OCI-LY7 (cell line): Measurements from ENCODE around the gene PIGM. TPM values are rescaled to one million over a fixed set of nuclear protein-coding genes. Genes with fewer than 3 reads are reported as not detected.

Experiments
- BruUV-seq: library from RNA; stranded (reverse); fragments of 400-500 nt; replicated peaks from 2 replicates; lab custom pipeline; 2021; lab: Mats Ljungman, UMichigan
- CTCF ChIA-PET: fragments of 300-600 bp; sonication (Branson Sonifier 250); formaldehyde crosslinking; loops from one replicate; lab custom pipeline; 2022; ENCODE audit warnings: antibody characterized with exemption; ENCODE audit not compliant: unreplicated experiment; lab: Charles Lee
- POLR2A ChIA-PET: fragments of 300-600 bp; sonication (Branson Sonifier 250); formaldehyde crosslinking; loops from one replicate; lab custom pipeline; 2022; ENCODE audit warnings: antibody characterized with exemption; lab: Charles Lee
- DNase-seq: peaks from one replicate; pipeline ENCODE4 v3.0.0-alpha.2; 2015; ENCODE audit warnings: low spot score
- H2AFZ ChIP-seq: fragments of 200-600 bp; sonication (generic), shearing (Covaris generic); 2 replicates; pipeline ENCODE4 v1.6.1; 2014; ENCODE audit warnings: mild to moderate bottlenecking, antibody characterized with exemption, low read length, moderate library complexity
- H3K27ac ChIP-seq: fragments of 200-600 bp; sonication (generic); 2 replicates; pipeline ENCODE4 v1.5.1; 2014; ENCODE audit warnings: mixed run types, low read depth, mild to moderate bottlenecking, moderate library complexity, low read length, inconsistent platforms; ENCODE audit not compliant: poor library complexity, severe bottlenecking
- H3K36me3 ChIP-seq: fragments of 200-600 bp; sonication (generic); 2 replicates; pipeline ENCODE4 v1.6.1; 2014; ENCODE audit warnings: mild to moderate bottlenecking, antibody characterized with exemption, low read length, moderate library complexity, mixed read lengths; ENCODE audit not compliant: insufficient read depth
- H3K4me1 ChIP-seq: fragments of 200-600 bp; sonication (generic); 2 replicates; pipeline ENCODE4 v1.5.1; 2014; ENCODE audit warnings: mild to moderate bottlenecking, low read length; ENCODE audit not compliant: insufficient read depth, poor library complexity, severe bottlenecking
- H3K4me2 ChIP-seq: fragments of 200-600 bp; sonication (generic); 2 replicates; pipeline ENCODE4 v1.6.1; 2014; ENCODE audit warnings: mild to moderate bottlenecking, low read length
- H3K4me3 ChIP-seq: fragments of 200-600 bp; sonication (generic); 2 replicates; pipeline ENCODE4 v1.5.1; 2014; ENCODE audit warnings: mild to moderate bottlenecking, low read depth, low read length; ENCODE audit not compliant: poor library complexity, severe bottlenecking
- H3K79me2 ChIP-seq: fragments of 200-600 bp; sonication (generic); 2 replicates; pipeline ENCODE4 v1.6.1; 2016; ENCODE audit warnings: low read depth, mild to moderate bottlenecking, low read length, moderate library complexity, mixed read lengths; ENCODE audit not compliant: insufficient read depth
- H3K9me2 ChIP-seq: fragments of 200-600 bp; sonication (generic); 2 replicates; pipeline ENCODE4 v1.6.1; 2016; ENCODE audit warnings: mild to moderate bottlenecking, low read length, mixed read lengths; ENCODE audit not compliant: insufficient read depth
- H3K9me3 ChIP-seq: fragments of 200-600 bp; sonication (generic); 2 replicates; pipeline ENCODE4 v1.6.1; 2014; ENCODE audit warnings: mild to moderate bottlenecking, mixed run types, low read length, mixed read lengths
- H4K20me1 ChIP-seq: fragments of 200-600 bp; sonication (generic); 2 replicates; pipeline ENCODE4 v1.6.1; 2014; ENCODE audit warnings: mild to moderate bottlenecking, antibody characterized with exemption, low read length, moderate library complexity, mixed read lengths; ENCODE audit not compliant: insufficient read depth
- EZH2phosphoT487 ChIP-seq: fragments of 200-600 bp; sonication (generic); IDR thresholded peaks from 2 replicates; pipeline ENCODE4 v1.6.1; 2018; ENCODE audit warnings: low read depth, borderline replicate concordance, mild to moderate bottlenecking, mixed run types, antibody characterized with exemption, low read length, moderate library complexity, mixed read lengths
- intact Hi-C: fragments of 100-400 bp; cut with micrococcal nuclease; formaldehyde crosslinking; loops from one replicate; pipeline ENCODE4 v1.10.0; 2022; ENCODE audit not compliant: unreplicated experiment
- total RNA-seq, 2 experiments: library from RNA; depleted of rRNA in 1 of 2; stranded (reverse); fragments of >200 nt in 1 of 2; shearing (Covaris generic) in 1 of 2; gene quantifications; 2 replicates each; pipeline ENCODE4 v1.2.3, GENCODE V29; 2014 to 2022
- TF ChIP-seq, protein P1 (sequence below): fragments of 200-600 bp; sonication (generic); conservative IDR thresholded peaks from 2 replicates; pipeline ENCODE4 v1.5.1; 2014; ENCODE audit warnings: mild to moderate bottlenecking, antibody characterized with exemption, low read length, moderate library complexity, mixed read lengths

Gene PIGM
- total RNA-seq, 2 experiments from 2014 or later: 4.2 to 5.1 TPM

DNA sequence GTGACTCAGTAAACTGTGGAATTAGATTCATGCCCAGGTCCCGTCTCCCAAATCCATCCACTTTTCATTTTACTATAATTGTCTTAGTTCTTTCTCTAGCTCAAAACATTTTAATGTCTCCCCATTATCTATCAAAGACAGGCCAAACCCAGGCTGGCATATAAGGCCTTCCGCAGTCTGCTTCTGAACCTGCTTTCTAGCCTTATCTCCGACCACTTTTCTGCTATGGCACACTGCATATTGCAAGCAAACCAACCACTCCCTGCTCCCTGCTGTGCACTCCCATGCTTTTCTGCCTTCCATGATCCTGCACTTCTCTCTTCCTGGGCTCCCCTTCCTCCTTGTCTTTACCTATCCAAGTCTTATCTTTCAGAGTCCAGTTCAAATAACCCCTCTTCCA is 17.3 kb upstream of the PIGM start:
- H3K9me2 ChIP-seq: no peaks in the 10 kb centered on the region
- no peaks in the 10 kb centered on the region for H3K36me3 ChIP-seq
- POLR2A ChIA-PET: no interaction called here
- no peaks in the 10 kb centered on the region for H4K20me1 ChIP-seq
- BruUV-seq: no TSS peak
- H3K4me3 ChIP-seq: no peak overlapping the region
- H3K4me2 ChIP-seq: no peak overlapping the region
- H2AFZ ChIP-seq: no peak overlapping the region
- H3K9me3 ChIP-seq: no peaks in the 10 kb centered on the region
- CTCF ChIA-PET: no interaction called here
- TF ChIP-seq EZH2phosphoT487: no peak
- TF ChIP-seq, protein P1, sequence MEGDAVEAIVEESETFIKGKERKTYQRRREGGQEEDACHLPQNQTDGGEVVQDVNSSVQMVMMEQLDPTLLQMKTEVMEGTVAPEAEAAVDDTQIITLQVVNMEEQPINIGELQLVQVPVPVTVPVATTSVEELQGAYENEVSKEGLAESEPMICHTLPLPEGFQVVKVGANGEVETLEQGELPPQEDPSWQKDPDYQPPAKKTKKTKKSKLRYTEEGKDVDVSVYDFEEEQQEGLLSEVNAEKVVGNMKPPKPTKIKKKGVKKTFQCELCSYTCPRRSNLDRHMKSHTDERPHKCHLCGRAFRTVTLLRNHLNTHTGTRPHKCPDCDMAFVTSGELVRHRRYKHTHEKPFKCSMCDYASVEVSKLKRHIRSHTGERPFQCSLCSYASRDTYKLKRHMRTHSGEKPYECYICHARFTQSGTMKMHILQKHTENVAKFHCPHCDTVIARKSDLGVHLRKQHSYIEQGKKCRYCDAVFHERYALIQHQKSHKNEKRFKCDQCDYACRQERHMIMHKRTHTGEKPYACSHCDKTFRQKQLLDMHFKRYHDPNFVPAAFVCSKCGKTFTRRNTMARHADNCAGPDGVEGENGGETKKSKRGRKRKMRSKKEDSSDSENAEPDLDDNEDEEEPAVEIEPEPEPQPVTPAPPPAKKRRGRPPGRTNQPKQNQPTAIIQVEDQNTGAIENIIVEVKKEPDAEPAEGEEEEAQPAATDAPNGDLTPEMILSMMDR: no peak
- H3K4me1 ChIP-seq: peaks cover 18% of the 10 kb centered on the region
- H3K79me2 ChIP-seq: no peaks in the 10 kb centered on the region
- H3K27ac ChIP-seq: no peak overlapping the region
- intact Hi-C loops: no loop called here
- DNase-seq: no peak

DNA sequence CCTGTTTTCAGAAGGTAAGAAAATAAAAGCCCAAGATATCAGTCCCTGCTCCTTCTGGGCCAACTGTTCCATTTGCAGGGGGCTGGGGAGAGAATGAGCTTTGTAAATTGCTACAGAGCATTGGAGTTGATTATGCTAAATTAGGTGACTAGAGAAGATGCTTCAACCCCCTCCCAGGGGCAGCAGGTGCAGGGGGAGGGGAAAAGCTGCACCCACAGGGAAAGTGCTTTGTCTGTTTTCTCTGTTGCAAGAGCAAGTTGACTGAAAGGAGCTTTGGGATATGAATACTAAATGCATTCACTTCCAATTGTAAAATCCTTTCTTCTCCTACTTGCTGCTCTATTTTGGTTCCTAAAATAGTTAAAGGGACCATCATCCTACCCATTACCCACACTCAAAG is 16.5 kb upstream of the PIGM start:
- POLR2A ChIA-PET: no interaction called here
- intact Hi-C loops: no loop called here

More for the DNA sequence above, 16.5 kb upstream of the PIGM start:
- Histone ChIP-seq H3K4me3 (no peak overlapping the region), H3K27ac (no peak overlapping the region), H3K9me3 (no peaks in the 10 kb centered on the region), H4K20me1 (no peaks in the 10 kb centered on the region), H3K4me2 (no peak overlapping the region), H3K4me1 (peaks cover 18% of the 10 kb centered on the region), H3K9me2 (no peaks in the 10 kb centered on the region), H3K79me2 (no peaks in the 10 kb centered on the region), H2AFZ (no peak overlapping the region), H3K36me3 (no peaks in the 10 kb centered on the region)
- DNase-seq: no peak
- CTCF ChIA-PET: interaction anchor here (2.7 kb wide), 1 partner anchor 31 kb away, joined by 19 read pairs; no protein-coding TSS in a partner anchor
- TF ChIP-seq, protein P1: no peak
- TF ChIP-seq EZH2phosphoT487: no peak
- BruUV-seq: no TSS peak
